GM18526 (cell line): ENCODE measurements around the gene LITAF.

ENCODE experiments used
- POLR2A ChIP-seq: IDR thresholded peaks from 3 replicates; pipeline ENCODE4 v1.6.1; 2011; ENCODE audit not compliant: insufficient read length; ENCODE audit errors: extremely low read depth

The LITAF gene

GRCh38 chr16:11529285-11529684 is 57.4 kb downstream of the LITAF start:
- no peak for TF ChIP-seq POLR2A

GRCh38 chr16:11528053-11528452 is 58.7 kb downstream of the LITAF start:
- no peak for TF ChIP-seq POLR2A

GRCh38 chr16:11526655-11527350 is 59.9 kb downstream of the LITAF start:
- TF ChIP-seq POLR2A: no peak

- TF ChIP-seq POLR2A: no peak
These were observed 62.5 kb downstream of the LITAF start for GRCh38 chr16:11524098-11524760.

GRCh38 chr16:11521055-11521454 is 65.7 kb downstream of the LITAF start:
- no peak for TF ChIP-seq POLR2A

GRCh38 chr16:11520442-11520841 is 66.3 kb downstream of the LITAF start:
- no peak for TF ChIP-seq POLR2A

GRCh38 chr16:11517961-11518360 is 68.8 kb downstream of the LITAF start:
- no peak for TF ChIP-seq POLR2A

GRCh38 chr16:11515540-11516430 is 70.9 kb downstream of the LITAF start:
- no peak for TF ChIP-seq POLR2A

GRCh38 chr16:11514283-11514682 is 72.4 kb downstream of the LITAF start:
- no peak for TF ChIP-seq POLR2A

- TF ChIP-seq POLR2A: no peak
These were observed 74.9 kb downstream of the LITAF start for GRCh38 chr16:11511801-11512200.

GRCh38 chr16:11511328-11511727 is 75.4 kb downstream of the LITAF start:
- no peak for TF ChIP-seq POLR2A

GRCh38 chr16:11510178-11510973 is 76.3 kb downstream of the LITAF start:
- no peak for TF ChIP-seq POLR2A

GRCh38 chr16:11507991-11508390 is 78.7 kb downstream of the LITAF start:
- no peak for TF ChIP-seq POLR2A

GRCh38 chr16:11507350-11507749 is 79.4 kb downstream of the LITAF start:
- no peak for TF ChIP-seq POLR2A

GRCh38 chr16:11506741-11507305 is 79.9 kb downstream of the LITAF start:
- no peak for TF ChIP-seq POLR2A
